Stimulated activated CD4-positive, alpha-beta T cell treated with anti-CD3 and anti-CD28 coated beads, Interleukin-1b, Interleukin-23, amount 100 ng/mL, for 24 hours (primary cell): ENCODE measurements around the gene OIP5.
"Not testable (repeated sequence)": the region's sequence is repeated elsewhere in the genome, so short reads cannot be mapped to it uniquely, and the experiment has no call there.

Source experiments
- DNase-seq, 4 experiments: peaks; one replicate each; pipeline ENCODE4 v3.0.0-alpha.2; 2020; ENCODE audit warnings: low read depth in 4 of 4, low spot score in 1 of 4

OIP5 gene

DNA sequence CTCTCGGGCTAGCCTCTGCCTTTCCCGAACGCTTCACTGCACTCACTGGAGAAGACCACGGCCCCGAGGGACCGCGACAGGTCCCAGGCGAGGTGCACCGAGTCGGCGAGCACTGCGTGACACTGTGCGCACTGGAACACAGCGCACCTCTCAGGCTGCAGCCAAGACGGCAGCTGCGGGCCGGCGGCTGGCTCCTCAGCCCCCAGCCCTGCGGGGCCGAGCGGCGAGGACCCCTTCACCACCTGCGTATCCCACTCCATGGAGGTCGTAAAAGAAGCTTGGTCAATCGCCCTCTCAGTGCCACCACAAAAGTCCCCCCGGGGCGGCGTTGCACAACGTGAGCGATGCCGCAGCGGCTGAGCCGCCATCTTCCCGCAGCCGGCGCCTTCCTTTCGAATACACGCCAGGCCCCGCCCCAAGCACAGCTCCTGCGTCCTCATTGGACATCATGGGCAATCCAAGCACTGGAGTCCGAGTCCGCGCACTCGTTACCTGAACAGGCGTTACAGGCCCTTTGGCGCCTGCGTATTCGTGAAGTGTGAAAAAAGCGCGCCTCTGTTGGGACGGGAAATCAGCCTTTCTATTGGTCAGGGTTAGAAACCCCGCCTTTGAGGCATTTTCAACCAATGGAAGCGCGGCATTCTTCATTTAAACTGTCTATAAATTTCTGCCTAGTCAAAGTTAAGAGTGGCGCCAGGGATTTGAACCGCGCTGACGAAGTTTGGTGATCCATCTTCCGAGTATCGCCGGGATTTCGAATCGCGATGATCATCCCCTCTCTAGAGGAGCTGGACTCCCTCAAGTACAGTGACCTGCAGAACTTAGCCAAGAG, at the start of gene OIP5, which contains the start of gene NUSAP1:
Gene OIP5 (minus strand): TSS at position 398 of the 832 bp plus-strand sequence. CDS start 30 bp downstream, at position 368.
Gene NUSAP1 (plus strand): TSS at position 688 of the 832 bp plus-strand sequence. CDS start 77 bp downstream, at position 765.
- DNase-seq = peak; percentile 84 to 98 (median 94)

DNA sequence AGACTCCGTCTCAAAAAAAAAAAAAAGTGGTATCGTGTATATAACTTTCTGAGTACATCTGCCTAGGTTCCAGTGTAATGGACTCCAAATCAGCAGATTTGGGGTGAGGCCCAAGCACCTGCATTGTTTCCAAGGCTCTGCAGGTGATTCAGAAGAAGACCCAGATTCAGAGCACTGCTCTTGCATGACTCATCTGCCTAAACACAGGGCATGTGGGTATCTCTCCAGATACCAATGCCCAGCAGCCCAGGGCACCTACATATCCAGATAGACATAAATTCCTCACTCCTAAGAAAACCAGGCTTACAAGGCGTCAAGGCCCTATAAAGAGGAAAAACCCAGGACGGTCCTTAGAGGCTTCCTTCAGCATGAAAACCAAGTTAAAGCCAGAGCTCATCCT, 45.6 kb upstream of the OIP5 start:
- no peak for DNase-seq

DNA sequence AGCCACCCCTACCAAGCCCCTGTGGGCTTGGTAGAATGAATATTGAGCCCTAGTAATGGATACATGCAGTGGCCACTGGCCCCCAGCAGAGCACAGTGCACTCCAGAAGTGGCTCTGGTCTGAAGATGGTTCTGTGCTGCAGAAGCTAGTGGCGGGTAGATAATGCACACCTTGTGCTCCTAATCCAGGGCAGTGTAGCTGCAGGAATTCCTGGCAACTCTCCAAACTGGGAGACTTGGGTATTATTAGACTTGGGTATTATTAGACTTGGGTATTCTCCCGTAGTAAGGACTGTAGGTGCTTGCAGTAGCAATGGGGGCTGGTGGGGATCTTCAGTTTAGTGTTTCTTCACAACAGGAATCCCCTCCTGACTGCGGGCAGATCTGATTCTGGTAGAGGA, 35.0 kb upstream of the OIP5 start:
- no peak for DNase-seq

DNA sequence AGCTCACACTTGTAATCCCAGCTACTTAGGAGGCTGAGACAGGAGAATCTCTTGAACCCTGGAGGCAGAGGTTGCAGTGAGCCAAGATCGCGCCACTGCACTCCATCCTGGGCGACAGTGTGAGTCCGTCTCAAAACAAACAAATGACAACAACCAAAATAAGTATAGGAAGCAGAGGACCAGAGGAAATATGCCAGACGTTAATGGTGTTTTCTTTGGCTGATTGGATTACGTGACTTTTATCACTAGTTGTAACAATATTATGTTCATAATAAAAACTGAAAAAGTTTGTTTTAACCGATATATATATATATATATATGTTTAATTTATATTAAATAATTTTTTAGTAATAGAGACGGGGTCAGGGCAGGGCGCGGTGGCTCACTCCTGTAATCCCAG, 22.0 kb upstream of the OIP5 start:
- no peak for DNase-seq

DNA sequence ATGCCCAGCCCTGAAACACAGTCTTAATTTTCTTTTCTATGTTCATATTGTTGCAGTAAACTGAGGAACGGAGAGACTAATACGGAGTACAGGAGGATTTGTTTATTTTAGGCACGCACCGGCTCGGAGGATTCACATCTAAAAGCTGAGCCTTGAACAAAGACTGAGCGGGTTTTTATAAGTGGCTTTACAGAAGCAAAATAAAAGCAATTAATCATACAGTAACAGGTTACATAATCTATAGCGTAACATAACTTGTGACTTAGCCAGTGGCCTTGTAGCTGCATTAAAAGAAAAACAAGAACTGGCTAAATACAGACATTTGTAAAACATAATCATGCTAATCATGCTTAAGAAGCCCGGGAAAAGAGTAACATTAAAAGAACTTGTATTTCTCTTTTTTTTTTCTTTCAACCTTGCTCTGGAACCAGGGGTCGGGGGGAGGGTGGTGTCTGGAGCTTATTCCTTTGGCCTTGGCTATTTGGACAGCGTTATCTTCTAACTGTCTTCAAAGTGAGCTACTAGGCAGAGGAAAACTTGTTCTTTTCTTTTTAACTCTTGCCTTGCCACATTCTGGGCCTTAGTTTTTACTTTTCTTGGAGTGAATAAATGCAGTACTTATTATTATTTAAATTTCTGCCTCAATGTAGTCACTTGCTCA, 17.8 kb upstream of the OIP5 start:
- no peak for DNase-seq

DNA sequence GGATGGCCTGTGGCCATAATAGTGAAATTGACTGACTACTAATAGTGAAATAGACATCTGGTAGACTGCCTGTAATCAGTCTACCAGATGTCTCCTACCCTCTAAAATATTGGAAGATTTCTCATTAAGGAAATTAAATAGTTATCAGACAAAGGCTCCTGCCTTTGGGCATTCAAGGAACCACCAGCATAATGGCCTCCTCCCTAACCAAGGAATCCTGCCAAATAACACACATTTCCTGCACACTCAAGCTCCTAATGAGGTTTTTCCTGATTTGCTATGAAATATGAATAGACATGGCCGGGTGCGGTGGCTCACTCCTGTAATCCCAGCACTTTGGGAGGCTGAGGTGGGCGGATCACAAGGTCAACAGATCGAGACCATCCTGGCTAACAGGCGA, 14.8 kb upstream of the OIP5 start:
- DNase-seq = no peak

DNA sequence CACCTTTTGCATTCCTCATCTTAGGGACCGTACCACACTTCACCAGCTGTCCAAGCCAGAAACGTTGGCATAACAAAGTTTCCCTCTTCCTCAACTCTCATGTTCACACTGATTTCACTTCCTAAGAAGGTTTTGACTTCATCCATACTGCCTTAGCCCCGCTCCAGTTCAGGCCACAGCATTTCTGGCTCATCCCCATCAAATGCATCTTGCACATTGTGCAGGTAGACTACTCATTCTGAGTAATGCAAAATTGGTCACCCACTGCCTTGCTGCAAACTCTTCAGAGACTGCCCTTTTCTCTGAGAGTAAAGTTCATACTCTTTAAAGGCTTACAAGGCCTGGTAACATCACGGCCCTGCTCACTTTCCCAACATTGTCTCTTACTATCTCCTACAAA, 9.1 kb upstream of the OIP5 start:
- no peak for DNase-seq

DNA sequence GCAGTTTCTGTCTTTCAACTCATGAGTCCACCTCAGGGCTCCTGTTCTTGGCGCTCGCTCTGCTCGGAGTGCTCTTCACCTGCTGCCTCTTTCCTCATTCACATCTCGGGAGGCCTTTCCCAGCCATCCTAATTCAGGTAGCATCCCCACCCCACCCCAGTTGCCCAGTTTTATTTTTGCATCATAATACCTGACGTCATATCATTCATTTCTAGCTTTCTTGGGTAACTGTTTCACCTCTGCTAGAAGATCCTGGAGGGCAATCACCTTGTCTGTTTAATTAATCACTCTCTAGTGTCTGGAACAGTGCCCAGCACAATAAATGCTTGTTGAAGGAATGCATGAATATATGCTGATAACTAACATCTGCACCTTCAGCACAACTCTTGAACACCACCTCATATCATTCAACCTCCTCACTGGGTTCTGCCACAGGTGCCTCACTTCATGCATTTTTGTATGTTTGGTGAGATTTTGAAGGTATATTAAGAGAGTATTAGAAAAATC, 7.9 kb upstream of the OIP5 start:
- DNase-seq = no peak

DNA sequence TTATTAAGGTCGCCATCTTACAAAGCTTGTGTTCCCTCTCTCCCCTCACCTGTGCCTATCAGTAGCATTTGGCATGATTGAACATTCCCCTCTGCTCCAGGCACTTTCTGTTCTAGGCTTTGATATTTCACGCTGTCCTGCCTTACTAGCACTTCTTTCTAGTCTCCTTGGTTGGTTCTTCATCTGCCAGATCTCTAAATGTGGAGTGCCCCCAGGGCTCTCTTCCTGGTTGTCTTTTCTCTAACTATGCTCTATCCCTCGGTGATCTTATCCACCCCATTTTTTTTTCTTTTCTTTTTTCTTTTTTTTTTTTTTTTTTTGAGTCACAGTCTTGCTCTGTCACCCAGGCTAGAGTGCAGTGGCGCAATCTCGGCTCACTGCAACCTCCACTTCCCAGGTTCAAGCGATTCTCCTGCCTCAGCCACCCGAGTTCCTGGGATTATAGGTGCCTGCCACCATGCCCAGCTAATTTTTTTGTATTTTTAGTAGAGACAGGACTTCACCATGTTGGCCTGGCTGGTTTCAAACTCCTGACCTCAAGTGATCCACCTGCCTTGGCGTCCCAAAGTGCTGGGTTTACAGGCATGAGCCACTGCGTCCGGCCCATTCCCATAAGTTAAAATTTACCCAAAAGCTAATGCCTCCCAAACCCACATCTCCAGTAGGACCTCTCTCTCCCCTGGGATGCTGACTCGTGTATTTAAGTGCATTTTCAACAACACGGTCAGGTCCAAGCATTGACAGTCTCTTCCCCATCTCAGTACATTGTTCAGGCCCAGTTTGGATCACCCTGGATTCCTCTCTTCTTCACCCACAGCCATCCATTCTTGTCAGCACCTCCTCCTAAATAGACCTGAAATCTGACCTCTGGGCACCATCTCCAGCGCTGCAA, 5.5 kb upstream of the OIP5 start:
- DNase-seq = no peak

DNA sequence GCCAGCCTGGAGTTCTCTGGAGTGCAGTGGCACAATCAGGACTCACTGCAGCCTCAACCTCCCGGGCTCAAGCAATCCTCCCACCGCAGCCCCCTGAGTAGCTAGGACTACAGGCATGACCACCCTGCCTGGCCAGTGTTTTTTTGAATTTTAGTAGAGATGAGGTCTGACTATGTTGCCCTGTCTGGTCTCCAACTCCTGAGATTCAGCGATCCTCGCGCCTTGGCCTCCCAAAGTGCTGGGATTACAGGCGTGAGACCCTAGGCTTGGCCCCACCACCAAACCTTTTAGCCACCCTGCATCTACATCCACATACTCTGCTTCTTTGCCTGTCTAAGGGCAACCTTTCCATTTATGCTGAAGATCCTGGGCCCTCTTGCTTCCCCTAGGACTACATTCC, 4.7 kb upstream of the OIP5 start:
- no peak for DNase-seq

DNA sequence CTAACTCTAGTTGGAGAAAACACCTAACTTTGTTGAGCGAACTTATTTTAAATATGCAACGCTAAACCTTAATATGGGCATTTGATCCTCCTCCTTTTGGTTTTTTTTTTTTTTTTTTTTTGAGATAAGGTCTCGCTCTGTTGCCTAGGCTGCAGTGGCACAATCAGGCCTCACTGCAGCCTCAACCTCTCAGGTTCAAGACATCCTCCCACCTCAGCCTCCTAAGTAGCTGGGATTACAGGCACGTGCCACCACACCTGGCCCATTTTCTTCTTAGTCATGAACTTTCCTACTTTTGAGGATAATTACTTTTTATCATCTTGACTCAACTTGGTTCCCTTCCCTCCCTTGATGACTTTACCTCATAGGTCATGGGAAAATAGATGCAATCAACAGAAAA, 4.2 kb upstream of the OIP5 start:
- no peak for DNase-seq

DNA sequence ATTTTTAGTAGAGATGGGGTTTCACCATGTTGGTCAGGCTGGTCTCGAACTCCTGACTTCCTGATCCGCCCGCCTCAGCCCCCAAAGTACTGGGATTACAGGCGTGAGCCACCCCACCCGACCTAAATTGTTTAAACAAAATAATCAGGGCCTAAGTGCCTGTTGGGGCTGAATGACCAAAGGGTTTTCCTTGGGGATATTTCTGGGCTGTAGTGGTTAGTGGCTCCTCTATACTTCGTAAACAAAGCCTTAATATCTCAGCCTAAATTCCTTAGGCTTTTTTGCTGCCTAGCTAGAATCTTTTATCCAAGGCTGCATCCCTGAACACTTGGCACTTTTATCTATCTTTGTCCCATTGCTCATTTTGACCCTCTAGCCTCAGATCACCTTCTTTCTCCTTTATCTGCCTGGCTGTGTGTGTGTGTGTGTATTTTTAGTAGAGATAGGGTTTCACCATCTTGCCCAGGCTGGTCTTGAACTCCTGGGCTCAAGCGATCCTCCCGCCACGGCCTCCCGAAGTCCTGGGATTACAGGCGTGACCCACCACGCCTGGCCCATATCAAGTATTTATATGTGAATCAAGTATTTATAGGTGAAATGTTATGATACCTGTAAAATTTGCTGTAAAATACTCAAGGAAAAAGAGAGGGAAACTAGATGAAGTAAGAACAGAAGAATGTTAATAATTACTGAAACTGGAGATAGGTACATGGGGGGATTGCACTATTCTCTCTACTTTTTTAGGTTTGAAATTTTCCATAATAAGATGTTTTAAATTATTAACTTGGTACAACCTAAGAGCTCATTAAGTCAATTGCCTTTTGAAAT, 2.1 kb upstream of the OIP5 start:
- DNase-seq = no peak

DNA sequence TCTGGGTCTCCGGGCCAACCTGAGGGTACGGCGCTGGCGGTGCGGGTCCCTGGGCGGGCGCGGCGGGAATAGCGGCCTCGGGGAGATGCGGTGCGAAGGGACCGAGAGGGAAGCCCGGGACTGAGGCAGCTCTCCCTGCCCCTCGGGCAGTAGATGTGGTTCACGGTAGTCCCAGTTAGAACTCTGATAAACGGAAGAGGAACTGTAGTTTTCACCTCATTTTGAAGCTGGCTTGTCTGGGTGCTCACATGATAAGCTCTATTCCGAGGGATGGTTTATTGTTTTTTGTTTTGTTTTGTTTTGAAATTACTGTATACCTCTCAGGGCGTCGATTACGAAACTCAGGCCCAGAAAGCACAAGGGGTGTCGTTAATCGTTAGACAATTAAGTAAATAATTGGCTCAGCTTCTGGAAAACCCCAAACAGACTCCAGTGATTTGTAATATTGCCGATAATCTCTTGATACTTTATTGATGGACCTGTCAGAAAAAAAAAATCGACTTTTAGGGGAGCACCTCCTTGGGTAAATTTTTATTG, 703 bp upstream of the OIP5 start:
- DNase-seq = no peak

DNA sequence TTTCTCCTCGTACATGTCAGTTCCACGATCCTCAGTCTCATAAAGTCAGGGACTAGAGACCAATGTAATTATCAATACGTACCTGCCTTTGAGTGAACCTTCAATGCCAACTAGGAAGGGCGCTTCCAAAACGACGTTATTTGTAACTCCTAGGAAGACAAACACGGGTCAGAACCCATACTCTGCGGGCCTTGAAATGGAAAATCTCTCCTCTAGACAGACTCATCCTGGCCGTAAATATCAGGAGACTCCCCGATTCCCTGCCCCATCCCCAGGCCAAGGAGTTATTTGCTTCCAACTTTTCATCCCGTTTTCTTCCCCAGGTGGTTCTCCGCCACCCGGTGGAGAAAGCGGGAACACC, 578 bp downstream of the OIP5 start:
- DNase-seq = no peak

DNA sequence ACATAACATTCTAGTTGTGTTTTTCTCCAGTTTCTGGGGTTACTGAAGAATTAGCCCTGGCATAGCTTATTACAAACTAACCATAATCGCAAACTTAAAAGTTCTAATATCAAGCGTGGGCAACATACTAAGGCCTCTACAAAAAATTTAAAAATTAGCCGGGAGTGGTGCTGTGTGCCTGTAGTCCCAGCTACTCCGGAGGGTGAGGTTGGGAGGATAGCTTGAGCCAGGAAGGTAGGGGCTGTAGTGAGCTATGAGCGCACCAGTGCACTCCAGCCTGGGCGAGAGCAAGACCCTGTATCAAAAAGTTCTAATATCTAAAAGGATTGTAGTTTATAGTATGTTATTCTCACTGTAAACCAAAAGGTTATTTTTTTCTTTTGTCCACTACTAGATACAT, 1.1 kb downstream of the OIP5 start:
- no peak for DNase-seq

DNA sequence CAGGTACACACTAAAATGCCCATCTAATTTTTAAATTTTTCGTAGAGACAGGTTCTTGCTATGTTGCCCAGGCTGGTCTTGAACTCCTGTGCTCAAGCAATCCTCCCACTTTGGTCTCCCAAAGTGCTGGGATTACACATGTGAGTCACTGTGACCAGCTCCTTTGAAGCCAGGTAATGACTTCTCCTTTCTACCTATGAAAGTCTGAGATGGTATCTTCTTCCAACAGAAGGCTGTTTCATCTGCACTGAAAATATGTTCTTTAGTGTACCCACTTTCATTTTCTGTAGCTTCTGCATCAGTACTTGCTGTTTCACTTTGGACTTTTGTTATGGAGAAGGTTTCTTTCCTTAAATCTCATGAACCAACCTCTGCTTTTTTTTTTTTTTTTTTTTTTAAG, 8.8 kb downstream of the OIP5 start:
- no peak for DNase-seq

DNA sequence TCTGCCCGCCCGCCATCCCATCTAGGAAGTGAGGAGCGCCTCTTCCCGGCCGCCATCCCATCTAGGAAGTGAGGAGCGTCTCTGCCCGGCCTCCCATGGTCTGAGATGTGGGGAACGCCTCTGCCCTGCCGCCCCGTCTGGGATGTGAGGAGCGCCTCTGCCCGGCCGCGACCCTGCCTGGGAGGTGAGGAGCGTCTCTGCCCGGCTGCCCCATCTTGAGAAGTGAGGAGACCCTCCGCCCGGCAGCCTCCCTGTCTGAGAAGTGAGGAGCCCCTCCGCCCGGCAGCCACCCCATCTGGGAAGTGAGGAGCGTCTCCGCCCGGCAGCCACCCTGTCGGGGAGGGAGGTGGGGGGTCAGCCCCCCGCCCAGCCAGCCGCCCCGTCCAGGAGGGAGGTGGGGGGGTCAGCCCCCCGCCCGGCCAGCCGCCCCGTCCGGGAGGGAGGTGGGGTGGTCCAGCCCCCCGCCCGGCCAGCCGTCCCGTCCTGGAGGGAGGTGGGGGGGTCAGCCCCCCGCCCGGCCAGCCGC, 11.5 kb downstream of the OIP5 start:
- DNase-seq = not testable (repeated sequence)

DNA sequence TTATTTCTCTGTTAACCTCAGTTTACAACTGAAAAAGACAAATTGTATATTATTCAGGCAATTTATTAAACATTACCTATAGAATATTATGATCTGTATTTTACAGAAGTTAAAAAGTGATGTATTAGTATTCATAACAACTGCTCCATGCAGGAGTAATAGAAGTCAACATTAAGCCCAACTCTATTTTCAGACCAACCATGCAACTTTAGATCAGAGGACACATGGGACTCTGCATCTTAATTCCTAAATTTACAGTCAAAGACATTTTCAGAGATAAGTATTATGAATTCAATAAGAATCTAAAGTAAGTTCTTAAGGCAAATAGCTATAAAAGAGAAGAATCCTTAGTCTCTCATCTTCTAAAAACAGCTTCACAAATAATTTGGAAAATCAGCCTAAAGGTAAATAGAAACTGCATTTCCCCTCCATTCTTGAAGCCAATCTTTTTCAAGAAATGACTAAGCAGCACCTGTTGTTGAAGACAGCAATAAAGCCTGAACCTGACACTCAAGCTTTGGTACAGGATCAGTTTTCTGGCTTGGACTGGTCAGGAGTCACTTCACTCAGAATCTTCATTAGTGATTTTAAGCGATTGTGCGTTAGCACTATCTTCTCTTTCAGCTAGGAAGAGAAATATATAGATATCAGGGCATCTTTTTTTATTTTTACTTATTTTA, 23.0 kb downstream of the OIP5 start:
- no peak for DNase-seq

DNA sequence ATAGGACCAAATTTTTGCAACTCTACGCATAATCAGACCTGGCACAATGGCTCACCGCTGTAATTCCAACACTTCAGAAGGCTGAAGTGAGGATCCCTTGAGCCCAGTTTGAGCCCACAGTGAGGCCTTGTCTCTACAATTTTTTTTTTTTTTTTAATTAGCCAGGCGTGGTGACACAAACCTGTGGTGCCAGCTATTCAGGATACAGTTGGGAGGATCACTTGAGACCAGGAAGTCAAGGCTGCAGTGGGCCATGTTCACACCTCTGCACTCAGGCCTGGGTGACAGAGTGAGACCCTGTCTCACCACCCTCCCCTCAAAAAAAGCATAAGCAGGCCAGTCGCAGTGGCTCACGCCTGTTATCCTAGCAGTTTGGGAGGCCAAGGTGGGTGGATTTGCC, 24.7 kb downstream of the OIP5 start:
- DNase-seq = no peak
